Activated naive CD8-positive, alpha-beta T cell treated with anti-CD3 and anti-CD28 coated beads for 36 hours (primary cell): ENCODE measurements around the gene IL17B. TPM values are rescaled to one million over a fixed set of nuclear protein-coding genes. Genes with fewer than 3 reads are reported as not detected.

Source experiments
- DNase-seq: peaks from one replicate; pipeline ENCODE4 v3.0.0; 2021
- H3K27ac Mint-ChIP-seq: one replicate; pipeline ENCODE4 v1.8.0; 2022; ENCODE audit warnings: mild to moderate bottlenecking, moderate library complexity, mixed read lengths
- H3K27me3 Mint-ChIP-seq: one replicate; pipeline ENCODE4 v1.8.0; 2022; ENCODE audit warnings: mild to moderate bottlenecking, mixed read lengths
- H3K36me3 Mint-ChIP-seq: one replicate; pipeline ENCODE4 v1.8.0; 2021; ENCODE audit warnings: mild to moderate bottlenecking, mixed read lengths
- H3K4me1 Mint-ChIP-seq: one replicate; pipeline ENCODE4 v1.8.0; 2021; ENCODE audit warnings: mixed read lengths
- H3K4me3 Mint-ChIP-seq: one replicate; pipeline ENCODE4 v1.8.0; 2022; ENCODE audit warnings: mild to moderate bottlenecking, moderate library complexity, mixed read lengths
- H3K9me3 Mint-ChIP-seq: one replicate; pipeline ENCODE4 v1.8.0; 2022; ENCODE audit warnings: mixed read lengths
- total RNA-seq, 2 experiments: library from RNA; stranded (reverse); gene quantifications; one replicate each; pipeline ENCODE4 v1.2.3, GENCODE V29; 2021

IL17B gene
- total RNA-seq, 2 experiments from 2014 or later, result not detected

DNA sequence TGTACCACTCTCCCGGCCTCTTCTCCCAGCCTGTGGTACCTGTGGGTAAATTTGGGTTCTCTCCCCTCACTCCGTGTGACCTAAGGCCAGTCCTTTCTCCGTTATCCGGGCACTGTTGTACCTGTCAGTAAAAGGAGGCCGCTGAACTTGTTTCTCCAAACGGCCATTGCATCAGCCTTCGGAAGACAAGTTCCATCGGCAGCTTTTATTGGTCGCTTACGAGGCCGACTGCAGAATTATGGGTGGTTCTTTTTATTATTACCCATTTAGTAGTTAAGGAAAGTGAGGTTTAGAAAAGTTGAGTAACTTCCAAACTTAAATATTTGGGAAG lies 33.2 kb downstream of the IL17B start:
- Mint-ChIP-seq H3K4me3 (peak overlapping the region; percentile 98), H3K27me3 (no peaks in the 10 kb centered on the region), H3K36me3 (peaks cover 49% of the 10 kb centered on the region), H3K4me1 (peaks cover 47% of the 10 kb centered on the region), H3K9me3 (no peaks in the 10 kb centered on the region), H3K27ac (peak overlapping the region; percentile 93)
- no peak for DNase-seq

DNA sequence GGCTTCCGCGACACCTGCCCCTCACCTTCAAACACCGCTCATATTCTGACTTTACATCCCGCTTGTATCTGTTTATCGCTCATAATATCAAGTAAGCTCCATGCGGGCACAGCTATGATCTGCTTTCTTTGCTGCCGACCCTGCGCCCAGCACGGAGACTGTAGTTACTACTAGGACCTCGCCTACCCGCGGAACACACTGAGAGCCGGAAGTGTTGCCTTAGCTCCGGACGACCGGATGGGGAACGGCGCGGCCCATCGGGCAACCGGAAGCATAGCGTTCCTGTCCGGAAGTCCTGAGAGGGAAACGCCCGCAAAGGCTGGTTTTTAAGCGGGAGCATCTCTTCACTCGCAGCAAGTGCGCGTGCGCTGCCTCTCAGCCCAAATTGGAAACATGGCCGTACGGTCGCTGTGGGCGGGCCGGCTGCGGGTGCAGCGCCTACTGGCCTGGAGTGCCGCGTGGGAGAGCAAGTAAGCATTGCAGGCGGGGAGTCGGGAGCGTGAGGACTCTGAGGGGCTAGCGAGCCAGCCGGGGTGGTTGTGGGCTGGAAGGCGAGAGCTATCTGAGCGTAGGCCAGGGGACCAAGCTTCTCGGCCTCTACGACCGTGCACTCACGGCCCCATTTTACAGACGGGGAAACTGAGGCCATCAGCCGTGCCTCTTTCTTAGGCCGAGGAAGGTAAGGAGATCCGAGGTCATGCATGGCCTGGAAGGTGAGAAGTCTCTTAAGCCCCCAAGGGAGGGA lies 33.8 kb downstream of the IL17B start, which contains the start of gene GRPEL2:
GRPEL2 (plus strand) TSS at position 353 of the 745 bp plus-strand sequence; CDS start at position 394, 41 bp downstream.
- Mint-ChIP-seq H3K4me1 (peaks cover 42% of the 10 kb centered on the region), H3K9me3 (no peaks in the 10 kb centered on the region), H3K27ac (peak within 1 kb of the TSS; percentile 93), H3K27me3 (no peaks in the 10 kb centered on the region), H3K36me3 (peaks cover 44% of the 10 kb centered on the region), H3K4me3 (peak within 1 kb of the TSS; percentile 98)
- DNase-seq, result peak; percentile 95

DNA sequence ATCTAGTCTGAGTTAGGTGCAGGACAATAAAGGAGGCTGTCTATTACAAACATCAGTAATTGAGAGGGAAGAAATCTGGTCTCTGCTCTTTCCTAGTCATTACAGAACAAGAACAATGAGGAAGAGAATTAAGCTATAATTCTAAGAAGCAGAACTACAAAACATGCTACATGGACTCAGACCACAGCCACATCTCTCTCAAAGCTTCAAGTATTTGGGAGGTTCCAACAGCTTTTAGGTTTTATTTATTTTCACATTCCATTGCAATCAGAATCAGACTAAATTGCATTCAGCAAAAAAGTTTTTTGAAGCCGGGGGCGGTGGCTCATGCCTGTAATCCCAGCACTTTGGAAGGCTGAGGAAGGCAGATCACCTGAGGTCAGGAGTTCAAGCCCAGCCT lies 34.9 kb downstream of the IL17B start:
- Mint-ChIP-seq H3K9me3 (no peaks in the 10 kb centered on the region), H3K36me3 (peaks cover 35% of the 10 kb centered on the region), H3K4me1 (peaks cover 34% of the 10 kb centered on the region), H3K27ac (peak overlapping the region; percentile 93), H3K27me3 (no peaks in the 10 kb centered on the region), H3K4me3 (peak overlapping the region; percentile 98)
- DNase-seq, result no peak

DNA sequence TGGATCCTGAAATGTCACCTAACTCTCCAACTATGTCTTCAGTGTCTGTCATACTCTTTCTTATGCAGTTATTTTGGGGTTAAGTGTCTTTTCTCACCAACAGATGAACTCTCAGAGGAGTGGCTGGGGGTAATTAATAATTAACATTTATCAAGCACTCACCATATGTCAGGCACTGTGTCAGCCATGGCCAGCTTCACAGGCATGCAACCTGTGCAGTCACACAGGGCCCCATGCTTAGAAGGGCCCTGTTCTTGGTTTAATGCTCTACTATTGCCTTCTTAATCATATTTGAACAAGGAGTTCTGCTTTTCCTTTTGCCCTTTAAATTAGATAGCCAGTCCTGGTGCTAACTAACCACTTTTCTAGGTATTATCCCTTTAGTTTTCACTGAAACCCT lies 37.2 kb downstream of the IL17B start:
- H3K27me3 Mint-ChIP-seq, result no peaks in the 10 kb centered on the region
- no peak overlapping the region for H3K27ac Mint-ChIP-seq

DNA sequence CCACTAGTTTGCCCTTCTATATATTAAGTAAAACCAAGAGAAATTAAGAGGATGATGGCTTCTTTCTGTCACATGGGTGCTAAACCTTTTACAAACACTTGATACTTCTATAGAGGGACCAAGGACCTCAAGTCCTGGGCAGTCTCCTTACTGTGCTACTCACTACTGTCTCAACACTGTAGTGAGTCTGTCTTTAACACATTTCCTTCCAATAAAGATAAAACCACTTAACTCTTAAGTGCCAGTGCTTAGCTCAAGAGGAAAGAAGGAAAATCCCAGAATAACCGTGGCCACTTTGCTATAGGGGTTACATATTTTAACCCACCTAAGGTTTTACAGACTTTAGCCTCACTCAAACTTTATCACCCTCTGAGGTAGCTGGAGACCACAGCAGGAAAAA lies 38.2 kb downstream of the IL17B start:
- H3K27ac Mint-ChIP-seq, result no peak overlapping the region
- DNase-seq, result no peak
- no peaks in the 10 kb centered on the region for H3K9me3 Mint-ChIP-seq
- no peak overlapping the region for H3K4me3 Mint-ChIP-seq
- H3K27me3 Mint-ChIP-seq, result no peaks in the 10 kb centered on the region
- peaks cover 7% of the 10 kb centered on the region for H3K36me3 Mint-ChIP-seq
- H3K4me1 Mint-ChIP-seq, result peaks cover 11% of the 10 kb centered on the region

More for the DNA sequence above, 37.2 kb downstream of the IL17B start:
- H3K36me3 Mint-ChIP-seq, result peaks cover 12% of the 10 kb centered on the region
- no peak for DNase-seq
- no peak overlapping the region for H3K4me3 Mint-ChIP-seq
- no peaks in the 10 kb centered on the region for H3K9me3 Mint-ChIP-seq
- peaks cover 12% of the 10 kb centered on the region for H3K4me1 Mint-ChIP-seq

DNA sequence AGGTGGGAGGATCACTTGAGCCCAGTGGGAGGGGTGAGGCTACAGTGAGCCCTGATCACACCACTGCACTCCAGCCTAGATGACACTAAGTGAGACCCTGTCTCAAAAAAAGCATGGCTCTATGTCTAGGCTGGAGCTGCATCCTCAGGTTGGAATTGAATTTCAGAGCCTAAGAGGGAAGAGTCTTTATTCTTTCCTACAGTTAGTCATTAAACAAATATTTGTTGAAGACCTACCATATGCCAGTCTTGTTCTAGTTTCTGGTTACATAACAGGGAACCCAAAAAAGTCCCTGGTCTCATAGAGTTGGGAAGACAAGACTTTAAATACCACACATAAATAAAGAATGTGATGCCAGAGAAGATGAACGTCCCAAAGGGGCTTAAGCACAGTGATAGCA lies 40.7 kb downstream of the IL17B start:
- Mint-ChIP-seq H3K9me3 (no peaks in the 10 kb centered on the region), H3K4me1 (no peaks in the 10 kb centered on the region), H3K27ac (no peak overlapping the region), H3K4me3 (no peak overlapping the region), H3K36me3 (no peaks in the 10 kb centered on the region), H3K27me3 (no peaks in the 10 kb centered on the region)
- no peak for DNase-seq

DNA sequence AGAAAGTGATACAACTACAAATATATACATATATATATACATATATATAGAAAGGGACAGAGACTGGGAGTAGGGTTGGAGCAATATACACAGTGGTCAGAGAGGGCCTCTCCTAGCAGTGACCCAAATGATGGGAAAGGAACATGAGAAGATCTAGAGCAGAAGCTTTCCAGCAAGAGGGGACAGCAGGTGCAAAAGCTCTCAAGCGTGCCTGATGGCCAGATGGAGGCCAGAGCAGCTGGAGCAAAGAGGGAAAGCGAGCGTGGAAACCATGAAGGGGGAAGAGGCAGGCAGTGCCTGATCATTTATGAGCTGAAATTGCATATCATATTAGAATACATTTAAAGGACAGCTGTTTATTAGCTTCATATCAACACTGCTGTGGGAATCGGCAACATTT lies 41.4 kb downstream of the IL17B start:
- H3K27ac Mint-ChIP-seq, result no peak overlapping the region
- H3K9me3 Mint-ChIP-seq, result no peaks in the 10 kb centered on the region

DNA sequence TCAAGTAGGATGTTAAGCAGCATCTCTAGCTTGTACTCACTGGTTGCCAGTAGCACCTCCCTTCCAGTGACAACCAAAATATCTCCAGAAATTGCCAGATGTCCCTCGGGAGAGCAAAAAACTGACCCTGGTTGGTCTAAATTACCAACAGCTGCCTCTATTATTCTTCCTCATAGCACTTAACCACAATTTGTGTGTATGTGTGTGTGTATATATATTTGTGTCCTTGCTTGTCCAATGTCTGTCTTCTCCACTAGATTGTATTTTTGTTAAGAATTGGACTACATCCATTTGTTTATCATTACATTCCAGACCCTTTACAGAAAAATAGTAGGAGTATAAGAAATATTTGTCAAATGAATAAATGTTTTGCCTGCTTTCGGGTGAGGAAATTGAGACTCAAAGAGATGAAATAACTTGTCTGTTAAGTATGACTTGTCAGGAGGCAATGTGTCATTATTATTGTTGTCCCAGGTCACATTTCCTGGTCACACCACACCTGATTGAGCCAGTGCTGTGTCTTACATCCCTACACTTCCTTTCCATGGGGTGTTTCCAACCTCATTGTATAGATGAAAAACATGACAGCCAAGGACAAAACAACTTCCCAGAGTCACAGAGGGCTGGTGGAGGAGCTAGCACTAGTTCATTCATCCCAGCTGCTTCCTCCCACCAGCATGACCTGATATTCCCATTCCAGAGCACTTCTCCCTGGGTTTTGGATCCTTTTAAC lies 45.2 kb downstream of the IL17B start:
- no peak overlapping the region for H3K4me3 Mint-ChIP-seq
- no peaks in the 10 kb centered on the region for H3K4me1 Mint-ChIP-seq
- no peaks in the 10 kb centered on the region for H3K27me3 Mint-ChIP-seq
- no peak overlapping the region for H3K27ac Mint-ChIP-seq
- no peaks in the 10 kb centered on the region for H3K9me3 Mint-ChIP-seq
- no peak for DNase-seq
- H3K36me3 Mint-ChIP-seq, result no peaks in the 10 kb centered on the region

More for the DNA sequence above, 41.4 kb downstream of the IL17B start:
- Mint-ChIP-seq H3K4me3 (no peak overlapping the region), H3K36me3 (no peaks in the 10 kb centered on the region), H3K4me1 (no peaks in the 10 kb centered on the region), H3K27me3 (no peaks in the 10 kb centered on the region)
- DNase-seq, result no peak

DNA sequence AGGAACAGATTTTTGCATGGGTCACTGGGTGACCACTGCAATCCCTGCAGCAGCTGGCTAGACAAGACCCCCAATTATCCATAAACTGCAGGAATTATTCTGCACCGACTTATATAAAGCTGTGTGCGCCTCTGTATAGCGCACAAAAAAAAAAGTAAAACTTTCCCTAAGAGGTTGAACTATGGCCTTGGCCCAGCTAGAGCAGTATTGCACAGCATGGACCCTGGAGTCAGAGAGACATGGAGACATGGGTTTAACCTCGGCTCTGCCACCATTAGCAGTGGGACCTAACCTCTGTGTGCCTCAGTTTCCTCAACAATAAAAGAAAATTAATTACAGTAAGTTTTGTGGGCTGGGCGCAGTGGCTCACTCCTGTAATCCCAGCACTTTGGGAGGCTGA lies 50.9 kb downstream of the IL17B start:
- no peaks in the 10 kb centered on the region for H3K27me3 Mint-ChIP-seq
- no peak for DNase-seq
- no peaks in the 10 kb centered on the region for H3K4me1 Mint-ChIP-seq
- H3K4me3 Mint-ChIP-seq, result no peak overlapping the region
- no peaks in the 10 kb centered on the region for H3K9me3 Mint-ChIP-seq
- H3K27ac Mint-ChIP-seq, result no peak overlapping the region
- H3K36me3 Mint-ChIP-seq, result no peaks in the 10 kb centered on the region

DNA sequence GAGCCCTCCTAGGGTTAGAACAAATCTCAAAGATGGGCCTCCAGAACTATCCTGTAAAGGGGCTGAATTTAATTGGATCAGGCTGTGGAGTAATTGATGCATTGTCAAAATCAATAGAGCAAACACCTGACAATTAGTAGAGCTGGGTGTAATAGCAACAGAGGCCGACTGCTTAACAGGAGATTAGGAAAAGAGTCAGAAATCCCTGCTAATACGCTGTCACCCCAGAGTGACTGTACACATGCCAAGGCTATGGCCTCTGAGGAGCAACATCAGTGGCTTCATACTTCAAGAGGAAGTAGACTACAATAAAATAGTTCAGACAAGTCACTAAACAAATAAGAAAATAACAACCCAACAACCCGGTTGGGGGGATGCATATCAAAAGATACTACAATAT lies 52.5 kb downstream of the IL17B start:
- Mint-ChIP-seq H3K27ac (no peak overlapping the region), H3K4me1 (no peaks in the 10 kb centered on the region), H3K27me3 (no peaks in the 10 kb centered on the region)

DNA sequence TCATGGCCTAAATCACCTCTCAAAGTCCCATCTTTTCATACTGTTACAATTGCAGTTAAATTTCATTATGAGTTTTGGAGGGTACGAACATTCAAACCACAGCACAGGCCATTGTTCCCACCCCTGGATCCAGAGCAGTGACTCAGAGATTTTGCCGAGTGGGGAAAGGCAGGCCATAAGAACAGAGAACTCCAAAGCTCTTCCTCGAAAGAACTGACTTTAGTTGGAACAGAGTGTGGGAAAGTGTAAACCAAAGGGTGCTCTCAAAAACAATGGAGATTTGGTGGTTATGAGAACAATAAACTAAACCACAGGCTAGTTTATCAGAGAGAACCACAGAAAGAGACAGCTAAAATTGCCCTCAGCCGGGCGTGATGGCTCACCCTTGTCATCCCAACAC lies 53.2 kb downstream of the IL17B start:
- no peaks in the 10 kb centered on the region for H3K9me3 Mint-ChIP-seq
- H3K27ac Mint-ChIP-seq, result no peak overlapping the region
- DNase-seq, result no peak
- H3K27me3 Mint-ChIP-seq, result no peaks in the 10 kb centered on the region
- no peaks in the 10 kb centered on the region for H3K4me1 Mint-ChIP-seq
- no peaks in the 10 kb centered on the region for H3K36me3 Mint-ChIP-seq
- H3K4me3 Mint-ChIP-seq, result no peak overlapping the region

More for the DNA sequence above, 52.5 kb downstream of the IL17B start:
- H3K36me3 Mint-ChIP-seq, result no peaks in the 10 kb centered on the region
- H3K4me3 Mint-ChIP-seq, result no peak overlapping the region
- no peak for DNase-seq
- H3K9me3 Mint-ChIP-seq, result no peaks in the 10 kb centered on the region

DNA sequence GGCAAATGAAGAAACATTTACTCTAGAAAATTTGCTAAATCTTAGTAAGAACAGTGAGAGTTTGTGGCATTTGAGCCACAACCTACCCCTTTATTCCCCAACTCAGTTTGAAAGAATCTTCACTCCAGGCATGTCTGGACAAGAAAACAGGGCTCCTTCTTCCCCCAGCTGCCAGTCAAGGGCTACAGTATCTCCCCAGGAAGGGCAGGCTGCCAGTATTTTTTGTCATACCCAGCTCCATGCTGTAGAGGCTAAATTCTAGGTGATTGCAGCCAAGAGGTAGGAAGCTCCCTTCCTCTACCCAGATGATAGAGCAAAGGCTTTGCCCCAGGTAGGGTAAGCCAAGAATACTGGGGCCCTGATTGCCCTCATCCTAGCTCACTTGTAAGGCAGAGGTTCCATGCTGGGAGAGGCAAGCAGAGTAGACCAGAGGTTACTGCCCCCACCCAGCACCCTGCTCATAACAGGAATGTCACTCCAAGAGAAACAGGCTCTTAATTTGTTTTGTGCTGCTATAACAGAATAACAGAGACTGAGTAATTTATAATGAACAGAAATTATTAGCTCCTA lies 53.8 kb downstream of the IL17B start:
- no peak overlapping the region for H3K27ac Mint-ChIP-seq
- H3K36me3 Mint-ChIP-seq, result no peaks in the 10 kb centered on the region
- H3K4me1 Mint-ChIP-seq, result no peaks in the 10 kb centered on the region
- H3K4me3 Mint-ChIP-seq, result no peak overlapping the region
- DNase-seq, result no peak
- H3K9me3 Mint-ChIP-seq, result no peaks in the 10 kb centered on the region
- no peaks in the 10 kb centered on the region for H3K27me3 Mint-ChIP-seq

DNA sequence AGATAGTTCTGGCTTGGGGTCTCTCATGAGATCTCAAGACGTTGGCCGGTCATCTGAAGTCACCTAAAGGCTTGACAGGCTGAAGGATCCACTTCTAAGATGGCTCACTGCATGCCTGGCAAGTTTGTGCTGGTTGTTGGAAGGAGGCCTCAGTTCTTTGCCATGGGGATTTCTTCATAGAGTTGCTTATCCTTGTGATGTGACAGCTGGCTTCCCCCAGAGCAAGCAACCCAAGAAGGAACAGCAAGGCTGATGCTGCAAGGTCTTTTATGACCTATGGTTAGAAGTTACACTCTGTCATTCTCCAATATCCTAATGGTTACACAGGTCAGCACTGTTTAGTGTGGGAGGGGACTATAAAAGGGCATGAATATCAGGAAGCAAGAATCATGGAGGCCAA lies 54.5 kb downstream of the IL17B start:
- H3K9me3 Mint-ChIP-seq, result no peaks in the 10 kb centered on the region
- no peaks in the 10 kb centered on the region for H3K27me3 Mint-ChIP-seq
- no peaks in the 10 kb centered on the region for H3K4me1 Mint-ChIP-seq
- DNase-seq, result no peak
- no peak overlapping the region for H3K4me3 Mint-ChIP-seq
- no peak overlapping the region for H3K27ac Mint-ChIP-seq
- H3K36me3 Mint-ChIP-seq, result no peaks in the 10 kb centered on the region
